GM19043 (cell line): ENCODE measurements around the gene ZNF362.

Source experiments
- ATAC-seq: cut with Tn5 transposase; IDR thresholded peaks from one replicate; pipeline ENCODE4 v1.9.1; 2021; ENCODE audit warnings: low read depth; ENCODE audit not compliant: unreplicated experiment

ZNF362 gene

DNA sequence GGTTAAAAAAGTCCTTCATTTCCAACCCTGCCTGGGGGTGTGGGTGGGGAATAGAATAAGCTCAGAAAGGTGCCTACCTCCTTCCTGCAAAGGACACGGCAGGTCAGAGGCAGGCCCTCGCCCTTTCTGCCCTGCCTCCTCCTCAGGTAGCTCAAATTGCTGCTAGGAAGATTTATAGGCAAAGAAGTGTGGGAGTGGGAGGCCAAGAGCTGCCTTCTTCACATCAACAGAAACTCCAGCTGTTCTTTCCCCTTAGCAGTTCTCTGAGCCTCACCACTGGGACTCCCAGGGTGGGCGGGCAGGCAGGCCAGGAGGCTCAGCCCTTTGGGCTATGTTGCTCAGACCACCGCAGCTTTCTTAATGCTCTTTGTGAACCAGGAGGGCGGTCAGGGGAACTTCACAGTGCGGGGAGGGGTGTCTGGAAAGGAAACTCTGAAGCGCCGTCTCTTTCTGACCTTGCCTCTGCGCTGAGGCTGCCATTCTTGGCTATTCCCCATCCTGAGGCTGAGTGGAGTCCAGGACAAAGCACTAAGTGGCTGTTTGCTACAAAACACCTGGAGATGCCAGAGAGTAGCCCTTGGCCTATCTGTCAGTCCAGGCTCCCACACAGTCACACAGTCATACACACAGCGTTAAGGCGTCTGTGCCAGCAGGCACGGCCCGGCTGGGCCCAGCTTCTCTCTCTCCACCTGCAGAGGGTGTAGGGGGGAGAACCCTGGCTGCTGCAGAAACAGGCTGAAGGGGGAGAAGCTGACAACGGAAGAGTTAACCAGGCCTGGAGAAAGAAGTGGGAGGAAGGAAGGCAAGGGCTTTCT lies 67.6 kb downstream of the ZNF362 start:
- ATAC-seq: no peak

DNA sequence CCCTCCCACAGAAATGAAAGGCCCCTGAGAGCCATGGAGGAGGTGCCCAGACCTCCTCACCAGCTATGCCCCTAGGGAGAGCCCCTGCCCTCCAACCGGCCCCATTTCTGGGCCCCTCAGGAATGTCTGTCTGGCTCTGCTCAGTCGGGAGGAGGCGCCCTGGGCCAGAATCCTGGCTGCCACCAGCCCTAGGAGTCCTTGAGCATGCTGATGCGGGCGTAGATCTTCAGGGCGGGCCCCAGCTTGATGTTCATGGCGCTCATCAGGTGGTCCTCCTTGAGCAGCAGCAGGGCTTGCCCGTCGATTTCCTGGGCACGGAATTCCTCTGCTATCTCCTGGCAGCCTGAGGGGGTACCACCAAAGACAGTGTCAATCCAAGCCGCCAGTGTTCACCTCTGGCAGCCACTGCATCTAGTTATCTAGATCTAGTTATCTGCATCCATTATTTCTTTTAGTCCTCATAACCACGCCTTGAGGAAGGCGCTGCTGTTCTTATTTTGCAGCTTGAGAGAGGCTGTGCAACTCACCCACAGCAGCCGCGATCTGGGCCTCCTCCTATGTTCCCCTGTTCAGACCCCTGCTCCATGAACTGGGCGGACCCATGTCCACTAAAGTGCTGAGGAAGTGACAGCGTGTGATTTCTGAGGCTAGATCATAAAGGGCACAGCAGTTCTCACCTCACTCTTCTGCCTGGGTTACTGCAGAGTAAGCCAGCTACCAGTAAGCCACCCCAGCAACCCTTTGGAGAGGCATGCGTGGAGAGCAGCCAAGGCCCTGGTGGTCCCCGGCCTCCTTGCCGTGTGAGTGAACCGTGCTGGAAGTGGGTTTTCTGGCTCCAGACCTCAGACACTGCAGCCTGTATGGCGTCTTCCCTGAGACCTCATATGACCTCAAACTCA lies 68.6 kb downstream of the ZNF362 start:
- no peak for ATAC-seq

DNA sequence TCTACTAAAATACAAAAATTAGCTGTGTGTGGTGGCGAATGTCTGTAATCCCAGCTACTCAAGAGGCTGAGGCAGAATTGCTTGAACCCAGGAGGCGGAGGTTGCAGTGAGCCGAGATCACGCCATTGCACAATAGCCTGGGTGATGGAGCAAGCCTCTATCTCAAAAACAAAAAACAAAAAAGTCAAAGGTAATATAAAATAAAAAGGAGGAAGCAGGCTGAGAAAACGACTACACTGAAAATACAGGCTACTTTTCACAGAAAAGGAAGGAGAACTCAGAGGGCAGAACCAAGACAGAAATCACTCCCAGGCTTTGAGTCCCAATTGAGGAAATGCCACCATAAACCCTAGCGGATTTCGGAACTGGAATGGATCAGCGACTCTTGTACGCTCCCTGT lies 70.5 kb downstream of the ZNF362 start:
- ATAC-seq: no peak

DNA sequence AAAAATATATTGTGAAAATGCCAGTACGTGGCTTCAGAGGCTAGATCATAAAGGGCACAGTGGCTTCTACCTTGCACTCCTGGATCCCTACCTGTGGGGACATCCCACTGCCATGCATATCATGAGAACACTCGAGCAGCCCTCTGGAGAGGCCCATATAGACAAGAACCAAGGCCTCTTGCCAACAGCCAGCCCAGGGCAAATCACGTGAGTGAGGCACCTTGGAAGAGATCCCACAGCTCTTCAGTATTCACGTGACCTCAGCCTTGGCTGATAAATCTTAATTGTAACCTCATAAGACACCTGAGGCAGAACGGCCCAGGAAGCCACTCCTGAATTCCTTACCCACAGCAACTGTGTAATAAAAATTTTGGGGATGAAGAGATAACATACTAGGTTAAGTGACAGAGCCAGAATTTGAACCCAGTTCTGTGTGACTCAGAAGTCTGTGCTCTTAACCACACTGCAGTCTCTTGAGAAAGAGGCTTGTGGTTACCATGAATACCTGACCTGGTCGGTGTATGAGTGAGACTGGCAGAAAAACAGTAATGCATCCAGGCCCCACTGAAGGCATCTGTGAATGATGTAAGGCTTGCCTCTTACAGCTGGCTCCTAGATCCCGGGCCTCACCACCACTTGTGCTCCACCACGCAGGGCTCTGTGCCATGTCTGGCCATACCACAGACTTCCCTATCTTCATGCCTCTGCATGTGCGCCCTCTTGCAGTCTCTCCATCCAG lies 71.5 kb downstream of the ZNF362 start:
- ATAC-seq: no peak

DNA sequence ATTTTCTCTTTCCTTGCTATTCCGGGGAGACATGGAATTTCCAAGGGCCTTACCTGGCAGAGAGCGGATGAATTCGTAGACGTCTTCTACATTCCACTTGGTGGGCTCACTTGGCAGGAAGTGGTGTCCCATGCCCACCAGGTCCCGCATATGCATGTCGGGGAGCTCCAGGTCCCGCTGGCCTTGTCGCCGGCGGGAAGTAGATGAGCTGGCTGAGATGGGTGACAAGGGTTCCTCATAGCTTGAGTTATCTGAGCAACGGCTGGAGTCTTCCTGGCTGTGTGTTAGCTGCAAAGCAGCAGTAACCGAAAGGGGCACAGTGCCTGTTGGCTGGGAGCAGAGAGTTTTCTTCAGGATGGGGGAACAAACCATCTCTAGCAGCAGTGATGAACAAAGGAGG lies 72.5 kb downstream of the ZNF362 start:
- ATAC-seq: no peak

DNA sequence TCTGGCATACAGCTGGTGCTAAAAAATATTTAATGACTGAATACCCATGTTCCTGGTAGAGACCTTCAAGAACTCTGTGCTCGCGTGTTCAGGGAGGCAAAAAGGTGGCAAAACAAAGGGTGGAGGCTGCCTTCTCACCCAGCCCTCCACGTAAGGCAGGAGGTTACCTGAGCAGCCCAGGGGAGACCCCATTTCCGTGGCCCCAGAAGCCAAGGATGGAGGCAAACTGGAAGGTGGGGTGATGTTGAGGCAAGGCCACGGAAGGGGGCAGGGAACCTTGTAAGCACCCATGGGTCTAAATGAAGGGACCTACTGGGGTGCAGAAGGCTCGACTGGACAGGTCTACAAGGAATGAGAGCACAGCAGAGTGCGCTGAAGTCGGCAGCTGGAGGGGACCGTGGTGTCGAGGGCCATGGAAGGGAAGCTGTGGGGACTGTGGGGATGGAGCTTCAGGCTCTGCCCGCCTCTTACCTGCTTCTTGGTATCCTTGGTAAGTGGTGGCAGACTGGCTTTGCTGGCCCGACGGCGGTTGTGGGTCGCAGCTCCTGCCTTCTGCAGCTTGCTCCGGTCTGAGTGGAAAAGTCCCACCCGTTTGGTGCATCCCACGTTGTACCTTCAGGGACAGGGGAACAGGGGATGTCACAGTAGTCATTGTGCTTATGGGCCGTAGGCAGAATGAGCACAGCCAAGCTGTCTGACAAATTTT lies 73.5 kb downstream of the ZNF362 start:
- ATAC-seq: no peak

DNA sequence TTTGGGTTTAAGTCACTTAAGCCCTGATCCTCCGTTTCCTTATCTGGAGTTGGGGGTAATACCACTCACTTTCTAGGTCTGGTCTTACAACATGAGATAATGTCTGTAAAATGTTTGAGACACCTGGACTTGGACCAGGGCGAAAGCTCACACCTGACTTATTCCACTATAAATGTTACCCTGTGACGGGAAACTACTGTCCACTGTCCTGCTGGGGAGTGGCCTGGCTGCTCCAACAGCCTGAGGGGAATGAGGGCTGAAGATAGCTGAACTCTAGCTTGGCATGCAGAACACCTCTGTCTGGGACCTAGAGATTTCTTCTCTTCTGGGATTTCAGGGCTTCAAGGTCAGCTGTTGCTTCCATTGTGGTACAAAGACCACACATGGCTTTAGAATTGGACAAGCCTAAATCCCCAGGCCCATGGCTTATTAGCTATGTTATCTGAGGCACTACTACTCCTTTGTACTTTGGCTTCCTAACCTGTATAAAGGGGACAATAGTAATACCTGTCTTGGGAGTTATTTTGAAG lies 74.1 kb downstream of the ZNF362 start:
- ATAC-seq: no peak

DNA sequence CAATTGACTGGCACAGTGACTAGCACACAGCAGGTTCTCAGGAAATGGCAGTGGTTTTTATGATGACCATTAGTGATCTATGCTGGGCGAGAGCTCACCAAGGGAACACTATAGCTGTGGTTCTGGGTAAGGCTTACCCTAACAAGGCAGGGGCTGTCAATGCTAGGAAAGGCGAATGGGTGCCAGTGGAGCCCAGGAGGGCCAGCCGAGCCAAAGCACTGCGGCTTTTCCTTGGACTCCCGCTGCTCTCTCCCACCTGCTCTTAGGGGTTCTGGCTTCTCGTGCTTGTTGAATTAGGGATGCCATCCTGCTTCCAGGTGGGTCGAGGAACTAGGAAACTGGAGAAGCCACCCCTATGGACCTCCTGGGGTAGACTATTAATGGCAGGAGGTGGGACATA lies 74.6 kb downstream of the ZNF362 start:
- no peak for ATAC-seq

DNA sequence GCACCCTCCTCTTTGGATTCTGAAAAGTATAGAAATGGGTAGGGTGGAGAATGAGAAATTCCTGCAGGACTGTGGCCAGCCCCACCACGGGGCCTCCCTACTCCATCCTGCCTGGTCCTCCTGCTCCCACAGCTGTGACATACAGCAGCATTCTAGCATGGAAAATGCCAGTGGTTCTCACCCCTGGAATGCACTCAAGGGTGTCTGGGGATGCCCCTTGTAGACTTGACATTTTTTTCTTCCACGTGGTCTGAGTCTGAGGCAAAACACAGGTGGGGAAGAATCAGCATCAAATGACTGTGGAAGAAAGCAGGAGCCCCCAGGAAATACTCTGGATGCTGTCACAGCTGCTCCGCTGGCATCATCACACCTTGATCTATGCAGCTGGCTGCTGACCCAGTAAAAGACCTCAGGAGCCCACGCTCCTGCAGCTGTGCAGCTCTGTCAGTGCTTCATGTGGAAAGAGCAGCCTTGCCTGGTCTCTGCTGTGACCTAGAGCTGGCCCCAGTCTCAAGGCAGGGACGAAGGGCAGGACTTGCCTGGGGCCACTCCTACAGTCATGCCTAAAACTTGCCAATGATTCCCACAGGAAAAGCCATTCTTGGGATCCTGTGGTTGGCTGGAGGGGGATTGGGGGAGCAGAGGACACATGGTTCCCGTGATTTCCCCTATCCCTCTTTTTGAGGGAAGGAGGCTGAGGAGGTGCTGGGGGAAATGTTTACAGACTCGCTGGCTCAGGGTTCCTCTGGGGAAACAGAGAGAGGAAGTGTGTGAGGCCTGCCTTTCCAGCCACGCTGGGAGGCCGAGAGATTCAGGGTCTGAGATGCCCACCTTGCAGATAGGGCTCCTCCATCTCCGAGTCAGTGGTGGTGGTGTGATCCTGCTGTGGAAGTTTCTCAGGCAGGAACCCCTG lies 75.4 kb downstream of the ZNF362 start:
- no peak for ATAC-seq

DNA sequence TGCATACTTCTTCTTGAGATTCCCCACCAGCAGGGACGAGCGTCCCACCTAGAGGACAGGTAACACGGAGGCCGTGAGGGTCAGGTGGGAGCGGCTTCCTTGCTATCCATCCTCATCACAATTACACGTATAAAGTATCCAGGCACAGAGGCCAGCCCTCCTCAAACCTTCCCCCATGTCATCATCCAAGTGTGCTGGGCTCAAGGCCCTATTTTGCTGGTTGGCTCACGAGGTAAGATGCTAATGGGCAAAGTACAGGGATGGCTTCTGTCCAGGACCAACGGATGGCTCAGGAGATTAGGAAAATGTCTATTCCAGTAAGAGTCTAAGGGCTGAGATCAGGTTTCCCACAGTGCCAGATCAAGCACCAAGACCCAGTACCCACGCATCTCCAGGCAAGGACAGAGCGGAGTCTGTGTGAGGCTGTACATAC lies 76.1 kb downstream of the ZNF362 start:
- no peak for ATAC-seq

DNA sequence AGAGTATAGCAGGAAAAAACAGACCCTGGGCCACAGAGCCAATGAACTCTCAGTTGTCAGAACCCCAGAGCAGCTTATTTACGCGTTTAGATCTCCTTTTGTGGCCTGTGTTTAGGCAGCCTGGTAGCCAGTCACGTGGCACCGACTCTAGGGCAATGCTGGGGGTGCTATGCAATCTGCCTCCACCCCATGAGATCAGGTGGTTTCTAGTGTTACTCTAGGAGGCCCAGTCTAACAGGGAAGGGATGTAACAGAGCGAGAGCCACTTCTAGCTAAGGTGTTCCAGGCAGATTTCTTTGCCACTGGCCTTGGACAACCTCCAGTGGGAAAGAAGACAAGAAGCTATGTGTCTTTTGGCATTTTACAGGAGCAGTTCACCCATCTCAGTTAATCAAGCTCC lies 76.6 kb downstream of the ZNF362 start:
- ATAC-seq: no peak

DNA sequence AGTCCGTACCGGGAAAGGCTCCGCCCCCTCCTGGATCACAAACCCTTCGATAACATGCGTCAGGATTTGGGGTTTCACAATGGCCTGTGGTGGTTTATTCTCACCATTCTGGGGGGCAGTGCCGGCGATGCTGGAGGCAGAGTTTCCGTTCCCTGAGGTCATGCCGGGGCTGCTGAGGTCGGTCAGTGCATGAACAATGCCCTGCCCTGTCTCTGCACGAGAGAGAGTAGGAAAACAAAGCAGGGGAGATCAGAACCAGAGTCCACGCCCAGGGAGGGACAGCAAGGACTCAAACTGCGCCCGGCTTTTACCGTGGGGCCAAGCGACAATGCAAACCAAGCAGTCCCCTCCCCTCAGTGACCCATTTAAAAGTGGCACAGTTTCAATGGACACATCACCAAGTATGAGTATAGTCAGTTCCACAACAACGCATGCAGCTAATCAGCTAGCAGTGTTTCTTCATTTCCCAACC lies 77.8 kb downstream of the ZNF362 start:
- no peak for ATAC-seq

DNA sequence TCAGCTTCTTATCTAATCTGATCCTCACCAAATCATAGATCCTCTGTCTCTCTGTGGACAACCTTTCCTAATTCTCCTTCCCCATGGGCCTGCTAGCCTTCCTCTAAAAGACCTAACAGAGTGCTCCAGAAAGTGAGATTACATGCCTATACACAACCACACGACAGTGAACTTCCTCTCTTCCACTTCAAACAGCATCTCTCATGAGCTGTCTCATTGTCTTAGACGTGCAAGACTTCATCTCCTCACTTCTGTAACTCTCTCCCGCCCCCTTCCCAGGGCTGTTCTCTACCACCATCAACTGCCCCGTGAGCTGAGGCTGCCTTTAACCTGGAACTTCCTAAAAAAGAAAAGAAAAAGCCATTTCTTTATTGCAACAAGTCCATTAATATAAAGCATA lies 78.7 kb downstream of the ZNF362 start:
- no peak for ATAC-seq

DNA sequence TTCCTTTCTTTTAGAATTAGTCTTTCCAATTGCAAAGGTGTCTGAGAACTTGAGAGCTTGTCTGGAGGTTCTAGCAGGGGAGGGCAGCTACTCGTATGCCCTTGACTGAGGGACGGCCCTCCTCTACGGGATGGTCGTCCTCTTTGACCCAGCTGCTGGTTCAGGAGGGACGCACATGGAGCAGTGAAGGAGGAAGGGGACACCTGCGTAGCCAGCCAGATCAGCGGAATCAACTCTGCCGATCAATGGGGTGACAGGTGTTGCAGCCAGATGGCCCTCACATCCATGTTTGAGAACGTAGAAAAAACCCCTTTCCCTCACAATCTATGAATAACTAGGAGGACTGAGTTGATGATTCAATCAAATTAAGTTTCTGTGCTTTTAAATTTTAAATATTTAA lies 80.3 kb downstream of the ZNF362 start:
- ATAC-seq: no peak

DNA sequence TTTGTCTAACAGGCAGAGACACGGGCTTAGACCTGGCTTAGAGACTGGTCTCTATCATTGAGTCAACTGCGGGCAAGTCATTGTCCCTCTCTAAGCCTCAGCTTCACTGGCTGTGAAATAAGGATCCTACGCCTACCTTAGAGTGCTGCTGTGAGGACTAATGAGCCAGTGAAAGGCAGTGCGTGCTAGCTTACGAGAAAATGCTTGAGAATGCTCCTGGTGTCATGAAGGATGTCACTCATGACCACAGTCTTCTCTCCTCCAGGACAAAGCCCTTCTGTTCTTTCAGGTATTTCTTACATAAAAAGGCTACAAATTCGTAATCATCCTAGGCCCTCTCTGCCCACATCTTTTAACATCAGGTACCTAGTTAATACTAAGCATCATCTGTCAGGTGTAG lies 81.1 kb downstream of the ZNF362 start:
- no peak for ATAC-seq

DNA sequence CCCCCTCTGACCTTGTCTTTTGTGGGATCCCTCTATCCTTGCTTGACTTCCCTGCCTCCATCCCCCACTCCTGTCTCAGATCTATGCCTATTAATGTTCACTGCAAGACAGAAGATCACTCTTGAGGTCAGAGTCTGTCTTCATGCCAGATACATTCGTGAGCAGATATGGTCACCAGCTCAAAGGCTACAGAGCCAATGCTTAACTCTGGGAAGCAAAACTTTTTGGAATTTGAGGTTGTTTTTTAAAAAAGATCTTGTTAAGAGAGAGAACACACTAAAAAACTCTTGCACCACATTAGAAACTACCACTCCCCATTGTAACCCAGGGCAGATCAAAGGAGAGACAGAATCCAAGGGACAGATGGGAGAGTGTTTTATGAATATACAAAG lies 81.8 kb downstream of the ZNF362 start:
- ATAC-seq: no peak

DNA sequence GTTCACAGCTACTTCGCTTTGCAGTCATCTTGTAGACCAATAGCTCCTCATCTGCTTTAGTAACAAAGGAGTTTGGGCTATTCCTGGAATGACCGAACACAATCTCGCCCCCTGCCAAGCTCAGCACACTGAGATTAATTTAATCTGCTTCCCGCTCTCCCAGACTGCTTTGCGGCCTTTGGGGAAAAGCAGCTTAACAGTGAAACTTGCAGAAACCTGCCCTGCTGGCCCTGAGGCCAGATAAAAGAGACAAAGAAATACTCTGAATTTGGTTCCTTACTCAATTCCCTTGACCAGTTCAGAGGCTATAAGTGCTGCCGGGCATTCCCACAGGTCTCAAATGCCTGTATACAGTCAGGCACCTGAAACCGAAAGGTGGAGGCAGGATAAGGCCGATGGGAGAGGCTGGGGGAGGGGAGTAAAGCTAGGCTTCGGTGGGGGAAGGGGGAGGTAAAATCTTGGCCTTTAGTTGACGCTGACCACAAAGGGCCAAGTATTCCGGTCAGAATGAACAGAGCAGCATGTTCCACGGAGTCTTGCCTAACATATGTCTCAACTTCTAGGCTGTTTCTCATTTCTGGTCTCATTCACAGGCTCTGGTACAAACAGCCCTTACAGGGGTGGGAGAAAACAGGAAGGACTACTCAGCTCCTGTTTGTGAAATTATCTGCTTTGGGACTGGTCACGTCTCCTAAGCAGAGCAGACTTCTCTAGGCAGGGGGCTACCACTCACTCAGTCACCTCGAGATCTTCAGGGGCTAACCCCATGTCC lies 82.3 kb downstream of the ZNF362 start:
- no peak for ATAC-seq

DNA sequence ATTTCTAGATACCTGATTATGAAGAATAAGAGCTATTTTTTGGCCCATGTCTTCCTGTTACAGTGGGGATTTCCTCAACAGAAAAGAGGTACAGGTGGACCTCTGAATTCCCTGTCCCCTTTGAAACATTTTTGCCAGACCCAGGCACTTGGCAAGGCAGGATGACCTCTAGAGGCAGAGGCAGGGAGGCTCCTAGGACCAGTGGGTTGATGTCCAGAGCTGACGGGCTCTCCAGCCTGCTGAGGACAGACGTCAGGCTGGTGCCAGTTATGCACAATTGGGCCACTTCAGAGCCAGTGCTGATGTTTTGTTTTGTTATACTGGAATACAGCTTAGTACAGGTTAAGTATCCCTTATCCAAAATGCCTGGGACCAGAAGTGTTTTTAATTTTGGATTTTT lies 83.1 kb downstream of the ZNF362 start:
- no peak for ATAC-seq
